H1 (cell line): ENCODE data around the gene BMX. TPM values are rescaled to one million over a fixed set of nuclear protein-coding genes. Genes with fewer than 3 reads are reported as not detected.

Experiments used
- CTCF ChIA-PET: fragments of 300-600 bp; sonication (Branson Sonifier 250); formaldehyde crosslinking; loops from one replicate; lab custom pipeline; 2021; ENCODE audit not compliant: partially characterized antibody; lab: Charles Lee
- POLR2A ChIA-PET: fragments of 300-600 bp; sonication (Branson Sonifier 250); formaldehyde crosslinking; loops from one replicate; lab custom pipeline; 2021; ENCODE audit warnings: inconsistent platforms; ENCODE audit not compliant: partially characterized antibody; lab: Charles Lee
- DNase-seq, 2 experiments: peaks; one replicate each; pipeline versions ENCODE4 v3.0.0 to v3.0.0-alpha.2; 2010 to 2022; ENCODE audit warnings: low spot score in 2 of 2, low read depth in 1 of 2, mixed read lengths in 1 of 2
- FAIRE-seq: peaks from 2 replicates; lab custom pipeline; 2011; peaks lifted over from hg19 to GRCh38; lab: Jason Lieb, UNC
- H2AFZ ChIP-seq: 2 replicates; pipeline ENCODE4 v1.8.1; 2012; ENCODE audit warnings: low read length, inconsistent platforms
- H2AK5ac ChIP-seq: 2 replicates; pipeline ENCODE4 v1.6.1; 2013; ENCODE audit warnings: low read depth, low read length
- H2BK120ac ChIP-seq: replicated peaks from 2 replicates; pipeline ENCODE3; 2013; ENCODE audit warnings: low read depth, low read length, inconsistent platforms
- H2BK12ac ChIP-seq: 2 replicates; pipeline ENCODE4 v1.6.1; 2013; ENCODE audit warnings: low read depth, low read length
- H2BK15ac ChIP-seq: 2 replicates; pipeline ENCODE4 v1.6.1; 2013; ENCODE audit warnings: low read length
- H2BK20ac ChIP-seq: 2 replicates; pipeline ENCODE4 v1.6.1; 2013; ENCODE audit warnings: low read length
- H2BK5ac ChIP-seq: 2 replicates; pipeline ENCODE4 v1.6.1; 2013; ENCODE audit warnings: low read depth, low read length
- H3K14ac ChIP-seq: 2 replicates; pipeline ENCODE4 v1.6.1; 2013; ENCODE audit warnings: inconsistent platforms; ENCODE audit not compliant: insufficient read length
- H3K18ac ChIP-seq: 2 replicates; pipeline ENCODE4 v1.6.1; 2013; ENCODE audit warnings: low read length; ENCODE audit errors: extremely low read depth
- H3K23ac ChIP-seq: 2 replicates; pipeline ENCODE4 v1.6.1; 2013; ENCODE audit warnings: inconsistent platforms; ENCODE audit not compliant: insufficient read length
- H3K23me2 ChIP-seq: 2 replicates; pipeline ENCODE4 v1.6.1; 2013; ENCODE audit warnings: low read depth, low read length
- H3K27ac ChIP-seq: 2 replicates; pipeline ENCODE4 v1.6.1; 2011; ENCODE audit warnings: low read depth, low read length, inconsistent platforms
- H3K27me3 ChIP-seq, 4 experiments: replicated peaks in 1 of 4; 1 replicate in 1 of 4; 2 replicates in 3 of 4; pipeline versions ENCODE4 v1.6.1 to v1.8.1; 2011 to 2013; ENCODE audit warnings: low read length in 3 of 4, mild to moderate bottlenecking in 3 of 4, inconsistent platforms in 2 of 4, mixed read lengths in 2 of 4, moderate library complexity in 1 of 4; ENCODE audit not compliant: control insufficient read depth in 3 of 4, insufficient read depth in 3 of 4; ENCODE audit errors: extremely low read depth in 1 of 4
- H3K36me3 ChIP-seq, 4 experiments: 2 replicates each; pipeline versions ENCODE4 v1.6.1 to v1.8.1; 2011 to 2013; ENCODE audit warnings: mild to moderate bottlenecking in 4 of 4, low read length in 3 of 4, moderate library complexity in 2 of 4, control low read depth in 1 of 4, inconsistent platforms in 1 of 4; ENCODE audit not compliant: insufficient read depth in 4 of 4, control insufficient read depth in 2 of 4
- H3K4ac ChIP-seq: replicated peaks from 2 replicates; pipeline ENCODE3; 2013; ENCODE audit warnings: low read length, low read depth, mixed read lengths, inconsistent platforms; ENCODE audit not compliant: insufficient read length
- H3K4me1 ChIP-seq, 4 experiments: replicated peaks in 1 of 4; 1 replicate in 1 of 4; 2 replicates in 3 of 4; pipeline versions ENCODE4 v1.6.1 to v1.8.1; 2011 to 2013; ENCODE audit warnings: low read length in 3 of 4, inconsistent platforms in 2 of 4, mixed read lengths in 1 of 4; ENCODE audit not compliant: insufficient read depth in 4 of 4, control insufficient read depth in 3 of 4
- H3K4me2 ChIP-seq, 2 experiments: 2 replicates each; pipeline versions ENCODE4 v1.6.1 to v1.8.1; 2011 to 2013; ENCODE audit warnings: low read depth in 2 of 2, low read length in 2 of 2, control low read depth in 1 of 2, inconsistent platforms in 1 of 2, mild to moderate bottlenecking in 1 of 2; ENCODE audit not compliant: insufficient read depth in 1 of 2
- H3K4me3 ChIP-seq, 4 experiments: fragments of 200-600, 300-600 bp in 1 of 4; sonication (generic), shearing (Covaris generic), sonication (Bioruptor Twin) in 1 of 4; 2 replicates each; pipeline versions ENCODE4 v1.5.1 to v1.8.1; 2011 to 2016; ENCODE audit warnings: low read length in 4 of 4, low read depth in 3 of 4, control low read depth in 2 of 4, inconsistent platforms in 2 of 4, mild to moderate bottlenecking in 2 of 4, mixed read lengths in 1 of 4, moderate library complexity in 1 of 4; ENCODE audit not compliant: insufficient read depth in 2 of 4; ENCODE audit errors: extremely low read depth in 1 of 4
- H3K56ac ChIP-seq: replicated peaks from 2 replicates; pipeline ENCODE3; 2013; ENCODE audit warnings: low read depth, mild to moderate bottlenecking, mixed read lengths, low read length, inconsistent platforms; ENCODE audit not compliant: insufficient read length
- H3K79me1 ChIP-seq: 2 replicates; pipeline ENCODE4 v1.6.1; 2013; ENCODE audit warnings: low read depth, low read length, control low read depth
- H3K79me2 ChIP-seq, 2 experiments: 2 replicates each; pipeline versions ENCODE4 v1.6.1 to v1.8.1; 2012 to 2013; ENCODE audit warnings: low read length in 2 of 2, mild to moderate bottlenecking in 2 of 2, inconsistent platforms in 1 of 2; ENCODE audit not compliant: insufficient read depth in 2 of 2, control insufficient read depth in 1 of 2
- H3K9ac ChIP-seq, 4 experiments: replicated peaks in 1 of 4; 1 replicate in 1 of 4; 2 replicates in 3 of 4; pipeline versions ENCODE4 v1.6.1 to v1.8.1; 2011 to 2013; ENCODE audit warnings: low read depth in 3 of 4, low read length in 3 of 4, control low read depth in 2 of 4, mild to moderate bottlenecking in 2 of 4, moderate library complexity in 2 of 4, inconsistent platforms in 1 of 4; ENCODE audit errors: extremely low read depth in 1 of 4
- H3K9me3 ChIP-seq, 2 experiments: 2 replicates each; pipeline versions ENCODE4 v1.6.1 to v1.8.1; 2012 to 2013; ENCODE audit warnings: mild to moderate bottlenecking in 2 of 2, moderate library complexity in 2 of 2, control low read depth in 1 of 2, inconsistent platforms in 1 of 2, low read depth in 1 of 2, low read length in 1 of 2, mixed read lengths in 1 of 2; ENCODE audit not compliant: insufficient read depth in 2 of 2
- H4K20me1 ChIP-seq, 2 experiments: replicated peaks in 1 of 2; 2 replicates each; pipeline versions ENCODE3 to v1.8.1; 2011 to 2013; ENCODE audit warnings: inconsistent platforms in 2 of 2, low read length in 2 of 2, mild to moderate bottlenecking in 1 of 2; ENCODE audit not compliant: insufficient read depth in 2 of 2, control insufficient read depth in 1 of 2
- H4K5ac ChIP-seq: 2 replicates; pipeline ENCODE4 v1.6.1; 2013; ENCODE audit warnings: low read length, low read depth, mixed read lengths, inconsistent platforms; ENCODE audit not compliant: insufficient read length
- H4K8ac ChIP-seq: 2 replicates; pipeline ENCODE4 v1.8.0; 2013; ENCODE audit warnings: mild to moderate bottlenecking, moderate library complexity, low read length, inconsistent platforms; ENCODE audit not compliant: insufficient read depth; ENCODE audit errors: extremely low read depth
- H4K91ac ChIP-seq: replicated peaks from 2 replicates; pipeline ENCODE3; 2013; ENCODE audit warnings: low read length, mixed read lengths, inconsistent platforms; ENCODE audit not compliant: insufficient read length
- CTCF ChIP-seq, 3 experiments: IDR thresholded peaks; 1 replicate in 2 of 3; 2 replicates in 1 of 3; pipeline versions ENCODE4 v1.5.1 to v1.6.1; 2011; ENCODE audit warnings: low read length in 3 of 3, mild to moderate bottlenecking in 3 of 3, inconsistent platforms in 2 of 3, low read depth in 1 of 3, moderate library complexity in 1 of 3; ENCODE audit not compliant: insufficient read depth in 1 of 3; ENCODE audit errors: control extremely low read depth in 1 of 3
- JUN ChIP-seq: IDR thresholded peaks from 2 replicates; pipeline ENCODE4 v1.6.1; 2011; ENCODE audit warnings: low read depth, mild to moderate bottlenecking, improper control_type of control experiment, low read length
- KDM4A ChIP-seq: IDR thresholded peaks from one replicate; pipeline ENCODE4 v1.7.1; 2012; ENCODE audit warnings: low read depth, mild to moderate bottlenecking, moderate library complexity, low read length, inconsistent platforms; ENCODE audit not compliant: severe bottlenecking
- RXRA ChIP-seq: IDR thresholded peaks from 2 replicates; pipeline ENCODE4 v1.6.1; 2011; ENCODE audit warnings: low read depth, mild to moderate bottlenecking, low read length, moderate library complexity; ENCODE audit not compliant: insufficient read depth
- SUZ12 ChIP-seq: fragments of 200-600 bp; sonication (generic); IDR thresholded peaks from 2 replicates; pipeline ENCODE4 v1.6.1; 2012; ENCODE audit warnings: mild to moderate bottlenecking, inconsistent platforms, low read length, moderate library complexity, mixed read lengths
- YY1 ChIP-seq: IDR thresholded peaks from 2 replicates; pipeline ENCODE4 v1.6.1; 2011; ENCODE audit warnings: low read depth, mild to moderate bottlenecking, low read length
- WGBS, 2 experiments: shearing (Covaris generic) in 1 of 2; methylation state at CpG; one replicate each; pipeline versions ENCODE4 v1.1.6 to v1.1.7; 2013 to 2015; ENCODE audit warnings: low lambda C conversion rate in 2 of 2, mixed read lengths in 2 of 2, inconsistent platforms in 1 of 2, low coverage in 1 of 2, missing lambda C conversion rate in 1 of 2; ENCODE audit not compliant: insufficient replicate concordance in 2 of 2, insufficient coverage in 1 of 2, insufficient read length in 1 of 2; ENCODE audit errors: extremely low coverage in 1 of 2, missing lambda C conversion rate in 1 of 2; 5-methylcytosine and 5-hydroxymethylcytosine counted together
- polyA plus RNA-seq, 7 experiments: library from polyadenylated mRNA; depleted of rRNA in 3 of 7; stranded (reverse) in 5 of 7; unstranded in 2 of 7; fragments of >200 nt in 5 of 7; fragments of 200-250 nt in 2 of 7; gene quantifications; 1 replicate in 5 of 7; 2 replicates in 1 of 7; 4 replicates in 1 of 7; pipeline versions ENCODE4 v1.2.1 to v1.2.3, GENCODE V29; 2011 to 2013; ENCODE audit warnings: missing spikeins in 2 of 7, mixed read lengths in 2 of 7
- total RNA-seq: library from RNA; stranded (reverse); fragmentation: NEBNext Ultra II Directional; extraction: Animal tissue kit (Norgen Biotek cat#: 25700); gene quantifications from 2 replicates; pipeline ENCODE4 v1.2.1, GENCODE V29; 2021
- TF ChIP-seq, protein P1 (sequence below): IDR thresholded peaks from 2 replicates; pipeline ENCODE4 v1.6.1; 2011; ENCODE audit warnings: low read length, improper control_type of control experiment
- TF ChIP-seq, protein P2 (sequence below): IDR thresholded peaks from 2 replicates; pipeline ENCODE4 v1.6.1; 2012; ENCODE audit warnings: inconsistent platforms

The BMX gene
- total and polyA plus RNA-seq, 2 of the 8 experiments (the other 6 are each of a cell fraction or from before 2014, with no cell fraction given), result not detected

DNA sequence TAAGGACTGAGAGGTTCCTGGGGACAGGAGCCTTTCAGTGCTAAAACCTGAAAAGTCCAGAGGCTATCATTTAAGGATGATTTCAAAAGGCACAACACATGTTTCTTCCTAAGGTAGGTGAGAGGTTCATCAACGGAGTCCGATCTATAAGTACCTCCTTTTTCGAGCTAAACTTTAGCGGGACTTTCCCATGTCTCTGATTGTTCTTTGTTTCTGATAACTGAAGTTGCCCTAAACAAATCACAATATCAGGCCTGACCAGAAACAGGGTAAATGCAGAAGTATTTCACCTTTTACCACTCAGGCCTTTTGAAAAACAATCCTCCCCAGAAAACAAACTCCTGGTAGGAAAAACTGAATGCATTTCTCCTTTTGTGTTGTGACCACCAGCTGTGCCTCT, 25.1 kb upstream of the BMX start:
- no peak overlapping the region for H3K23ac ChIP-seq
- no peaks in the 10 kb centered on the region for H3K27me3 ChIP-seq
- FAIRE-seq (no peak), DNase-seq (no peak)
- H3K18ac ChIP-seq, result no peak overlapping the region
- H3K14ac ChIP-seq, result no peak overlapping the region
- H4K91ac ChIP-seq, result no peak overlapping the region
- H4K20me1 ChIP-seq, result no peaks in the 10 kb centered on the region
- peaks cover 0 to 3% (median 0%) of the 10 kb centered on the region in 4 experiments; a peak in 2 of 7 replicates for H3K4me1 ChIP-seq
- no peak overlapping the region for H3K4ac ChIP-seq
- no peak overlapping the region for H2BK5ac ChIP-seq
- no peaks in the 10 kb centered on the region for H3K79me2 ChIP-seq
- no peak overlapping the region for H2BK15ac ChIP-seq
- H3K23me2 ChIP-seq, result no peaks in the 10 kb centered on the region; the same call in 1 of the 2 replicates
- H3K4me2 ChIP-seq, result peak overlapping the region; percentile 33 to 39; a peak in 2 of 4 replicates
- no peak overlapping the region; the same call in 1 of the 2 replicates for H2AFZ ChIP-seq
- H3K9me3 ChIP-seq, result no peaks in the 10 kb centered on the region
- H3K56ac ChIP-seq, result no peak overlapping the region
- H2AK5ac ChIP-seq, result no peak overlapping the region
- 0 out of 8 replicates have a peak overlapping the region, but pooled peaks of 1 of the 4 experiments have one; percentile 15 for H3K4me3 ChIP-seq
- ChIA-PET CTCF (interaction anchor here (3.7 kb wide), 1 partner anchor 8 kb away, joined by 14 read pairs; no protein-coding TSS in a partner anchor), POLR2A (no interaction called here)
- no peak overlapping the region for H4K8ac ChIP-seq
- H3K79me1 ChIP-seq, result no peaks in the 10 kb centered on the region
- 33% methylated on average over 2 of the region's 4 CpGs; no CpG with 5 or more reads in 1 of the 2 experiments for WGBS, 2 experiments
- no peak overlapping the region for H2BK20ac ChIP-seq
- H2BK120ac ChIP-seq, result no peak overlapping the region
- no peak overlapping the region for H2BK12ac ChIP-seq
- no peak overlapping the region for H4K5ac ChIP-seq
- H3K36me3 ChIP-seq, result no peaks in the 10 kb centered on the region; a peak in 1 of 8 replicates
- no peak for TF ChIP-seq KDM4A
- no peak for TF ChIP-seq CTCF (IDR thresholded peaks at IDR 0.05; ENCODE audit: control extremely low read depth in 1 of 3, insufficient read depth in 1 of 3, low read depth in 1 of 3, low read length in 3 of 3)
- no peak for TF ChIP-seq JUN
- TF ChIP-seq, protein P1, sequence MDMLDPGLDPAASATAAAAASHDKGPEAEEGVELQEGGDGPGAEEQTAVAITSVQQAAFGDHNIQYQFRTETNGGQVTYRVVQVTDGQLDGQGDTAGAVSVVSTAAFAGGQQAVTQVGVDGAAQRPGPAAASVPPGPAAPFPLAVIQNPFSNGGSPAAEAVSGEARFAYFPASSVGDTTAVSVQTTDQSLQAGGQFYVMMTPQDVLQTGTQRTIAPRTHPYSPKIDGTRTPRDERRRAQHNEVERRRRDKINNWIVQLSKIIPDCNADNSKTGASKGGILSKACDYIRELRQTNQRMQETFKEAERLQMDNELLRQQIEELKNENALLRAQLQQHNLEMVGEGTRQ, result no peak
- no peak for TF ChIP-seq RXRA
- TF ChIP-seq, protein P2, sequence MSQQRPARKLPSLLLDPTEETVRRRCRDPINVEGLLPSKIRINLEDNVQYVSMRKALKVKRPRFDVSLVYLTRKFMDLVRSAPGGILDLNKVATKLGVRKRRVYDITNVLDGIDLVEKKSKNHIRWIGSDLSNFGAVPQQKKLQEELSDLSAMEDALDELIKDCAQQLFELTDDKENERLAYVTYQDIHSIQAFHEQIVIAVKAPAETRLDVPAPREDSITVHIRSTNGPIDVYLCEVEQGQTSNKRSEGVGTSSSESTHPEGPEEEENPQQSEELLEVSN, result no peak
- no peak for TF ChIP-seq SUZ12
- TF ChIP-seq YY1, result no peak
- H3K27ac ChIP-seq, result no peak overlapping the region
- no peak overlapping the region for H3K9ac ChIP-seq
